ENCODE data around the gene ZNF532. TPM values are rescaled to one million over a fixed set of nuclear protein-coding genes. Genes with fewer than 3 reads are reported as not detected.

Gene ZNF532
- total RNA-seq, 1 donor = 42.6 TPM

GRCh38 chr18:59032308-59032707 lies 167.6 kb downstream of the ZNF532 start:
- no peak for TF ChIP-seq CTCF (IDR thresholded peaks at IDR 0.05; ENCODE audit: insufficient read depth, low read length)
- no peak for DNase-seq (ENCODE audit: low read depth)

GRCh38 chr18:59033359-59033758 lies 168.7 kb downstream of the ZNF532 start:
- H3K4me3 ChIP-seq (ENCODE audit: low read depth, low read length) = no peak overlapping the region
- DNase-seq (ENCODE audit: low read depth) = no peak
- no peak for TF ChIP-seq CTCF (IDR thresholded peaks at IDR 0.05; ENCODE audit: insufficient read depth, low read length)

More at GRCh38 chr18:59032308-59032707, 167.6 kb downstream of the ZNF532 start:
- H3K4me3 ChIP-seq (ENCODE audit: low read depth, low read length) = no peak overlapping the region

GRCh38 chr18:59033974-59034373 lies 169.3 kb downstream of the ZNF532 start:
- H3K4me3 ChIP-seq (ENCODE audit: low read depth, low read length) = no peak overlapping the region
- no peak for DNase-seq (ENCODE audit: low read depth)
- no peak for TF ChIP-seq CTCF (IDR thresholded peaks at IDR 0.05; ENCODE audit: insufficient read depth, low read length)

- no peak for TF ChIP-seq CTCF (IDR thresholded peaks at IDR 0.05; ENCODE audit: insufficient read depth, low read length)
- no peak for DNase-seq (ENCODE audit: low read depth)
- no peak overlapping the region for H3K4me3 ChIP-seq (ENCODE audit: low read depth, low read length)
Observed at GRCh38 chr18:59035591-59035990, 170.9 kb downstream of the ZNF532 start.

Small RNAs within 50 kb of the gene (small RNA-seq; reads per million reads assigned to genes)
- gene RF00096 (not detected), gene RNU2-69P (0.83 reads per million, percentile 22 among the genes with 10 or more reads in this experiment)

Other genes with a start within 250 kb of the ZNF532 start
- gene ALPK2, start 235.8 kb upstream of the ZNF532 start, total RNA-seq (ENCODE audit: low replicate concordance) = 8.8 and 26.4 TPM in 2 replicates
- gene MALT1, start 193.4 kb upstream of the ZNF532 start, total RNA-seq (ENCODE audit: low replicate concordance) = 18.3 and 56.1 TPM in 2 replicates